ENCODE data around the gene DYRK2. TPM values are rescaled to one million over a fixed set of nuclear protein-coding genes. Genes with fewer than 3 reads are reported as not detected.

DYRK2 gene
- total RNA-seq, 1 donor from 2014 or later, result 53.7 TPM

- no peak for DNase-seq (ENCODE audit: low spot score in 2 of 2, unreplicated experiment in 2 of 2)
- TF ChIP-seq, protein P1, sequence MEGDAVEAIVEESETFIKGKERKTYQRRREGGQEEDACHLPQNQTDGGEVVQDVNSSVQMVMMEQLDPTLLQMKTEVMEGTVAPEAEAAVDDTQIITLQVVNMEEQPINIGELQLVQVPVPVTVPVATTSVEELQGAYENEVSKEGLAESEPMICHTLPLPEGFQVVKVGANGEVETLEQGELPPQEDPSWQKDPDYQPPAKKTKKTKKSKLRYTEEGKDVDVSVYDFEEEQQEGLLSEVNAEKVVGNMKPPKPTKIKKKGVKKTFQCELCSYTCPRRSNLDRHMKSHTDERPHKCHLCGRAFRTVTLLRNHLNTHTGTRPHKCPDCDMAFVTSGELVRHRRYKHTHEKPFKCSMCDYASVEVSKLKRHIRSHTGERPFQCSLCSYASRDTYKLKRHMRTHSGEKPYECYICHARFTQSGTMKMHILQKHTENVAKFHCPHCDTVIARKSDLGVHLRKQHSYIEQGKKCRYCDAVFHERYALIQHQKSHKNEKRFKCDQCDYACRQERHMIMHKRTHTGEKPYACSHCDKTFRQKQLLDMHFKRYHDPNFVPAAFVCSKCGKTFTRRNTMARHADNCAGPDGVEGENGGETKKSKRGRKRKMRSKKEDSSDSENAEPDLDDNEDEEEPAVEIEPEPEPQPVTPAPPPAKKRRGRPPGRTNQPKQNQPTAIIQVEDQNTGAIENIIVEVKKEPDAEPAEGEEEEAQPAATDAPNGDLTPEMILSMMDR (IDR thresholded peaks at IDR 0.05; ENCODE audit: unreplicated experiment), result no peak
- no peaks in the 10 kb centered on the region for H3K36me3 Mint-ChIP-seq
- no peaks in the 10 kb centered on the region for H3K9me3 Mint-ChIP-seq
- H3K4me1 Mint-ChIP-seq, result no peaks in the 10 kb centered on the region
- no peak overlapping the region for H3K27ac Mint-ChIP-seq
- H3K4me3 Mint-ChIP-seq, result no peak overlapping the region
- peaks cover 4% of the 10 kb centered on the region for H3K27me3 Mint-ChIP-seq (ENCODE audit: low read depth)
Observed at GRCh38 chr12:67697967-67698366, 49.4 kb downstream of the DYRK2 start.

DNA sequence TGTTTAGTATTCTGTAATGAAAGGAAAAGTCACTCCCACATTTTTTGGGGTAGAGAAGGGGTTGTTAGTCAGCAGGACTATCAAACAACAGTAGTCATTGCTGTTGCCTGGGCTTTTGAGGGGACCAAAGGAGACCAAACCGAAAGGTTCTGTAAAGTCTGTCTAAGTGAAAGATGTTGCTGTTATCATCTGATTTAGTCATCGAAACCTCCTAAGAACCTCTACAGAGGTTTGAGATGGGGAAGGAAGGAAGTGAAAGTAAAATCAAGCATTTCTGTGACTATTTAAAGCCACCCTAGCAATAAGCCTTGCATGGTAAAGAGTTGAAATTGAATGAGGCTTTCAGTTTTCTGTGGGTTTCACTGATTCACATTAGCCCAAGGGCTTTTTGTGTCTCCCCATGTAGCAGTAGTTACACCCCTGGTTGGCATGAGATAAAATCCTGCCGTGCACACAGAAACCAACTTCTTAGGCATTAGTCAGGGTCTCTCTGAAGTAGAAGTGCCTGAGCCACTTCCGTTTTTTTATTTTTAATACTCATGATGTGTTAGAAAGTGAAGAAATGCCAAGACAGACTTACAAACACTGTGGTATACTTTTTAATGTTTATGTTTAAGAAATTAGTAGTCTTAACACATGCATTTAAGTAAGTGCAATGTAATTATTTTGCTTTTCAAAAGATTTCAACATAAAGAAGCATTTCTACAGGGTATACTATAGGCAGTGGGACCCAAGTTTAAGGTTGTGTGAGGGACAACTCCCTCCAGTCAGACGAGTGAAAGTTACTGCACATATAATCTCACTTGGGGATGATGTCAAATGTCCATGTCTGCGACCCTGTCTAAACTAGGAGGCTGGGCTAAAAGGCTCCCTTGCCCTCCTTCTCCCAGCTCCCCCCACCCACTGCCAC is 50.4 kb downstream of the DYRK2 start:
- Mint-ChIP-seq H3K4me3 (no peak overlapping the region), H3K9me3 (no peaks in the 10 kb centered on the region), H3K27me3 (ENCODE audit: low read depth) (peaks cover 5% of the 10 kb centered on the region), H3K36me3 (no peaks in the 10 kb centered on the region), H3K4me1 (no peaks in the 10 kb centered on the region), H3K27ac (no peak overlapping the region)
- TF ChIP-seq, protein P1 (IDR thresholded peaks at IDR 0.05; ENCODE audit: unreplicated experiment), result no peak
- DNase-seq (ENCODE audit: low spot score in 2 of 2, unreplicated experiment in 2 of 2), result no peak

- no peaks in the 10 kb centered on the region for H3K9me3 Mint-ChIP-seq
- H3K4me1 Mint-ChIP-seq, result peaks cover 13% of the 10 kb centered on the region
Observed at GRCh38 chr12:67701121-67701520, 52.6 kb downstream of the DYRK2 start.

DNA sequence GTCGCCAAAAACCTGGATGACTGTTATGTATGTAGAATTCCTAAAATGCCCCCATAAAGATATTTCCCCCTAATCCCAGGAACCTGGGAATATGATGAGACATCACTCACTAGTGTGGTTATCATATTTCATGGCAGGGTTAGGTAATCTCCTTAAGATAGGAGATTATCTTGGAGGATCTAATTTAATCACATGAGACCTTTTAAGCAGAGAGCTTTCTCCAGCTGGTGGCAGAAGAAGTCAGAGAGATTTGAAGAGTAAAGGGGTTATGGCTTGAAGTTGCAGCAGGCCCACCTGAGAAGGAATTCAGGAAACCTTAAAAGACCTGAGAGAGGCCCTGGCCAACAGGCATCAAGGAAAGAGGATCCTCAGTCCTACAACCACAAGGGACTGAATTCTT is 53.6 kb downstream of the DYRK2 start:
- Mint-ChIP-seq H3K27ac (no peak overlapping the region), H3K27me3 (ENCODE audit: low read depth) (peaks cover 10% of the 10 kb centered on the region), H3K4me3 (no peak overlapping the region), H3K9me3 (no peaks in the 10 kb centered on the region), H3K4me1 (peaks cover 16% of the 10 kb centered on the region), H3K36me3 (no peaks in the 10 kb centered on the region)
- DNase-seq (ENCODE audit: low spot score in 2 of 2, unreplicated experiment in 2 of 2), result no peak
- TF ChIP-seq, protein P1 (IDR thresholded peaks at IDR 0.05; ENCODE audit: unreplicated experiment), result no peak

More at GRCh38 chr12:67701121-67701520, 52.6 kb downstream of the DYRK2 start:
- no peak overlapping the region for H3K27ac Mint-ChIP-seq
- H3K36me3 Mint-ChIP-seq, result no peaks in the 10 kb centered on the region
- TF ChIP-seq, protein P1 (IDR thresholded peaks at IDR 0.05; ENCODE audit: unreplicated experiment), result no peak
- H3K4me3 Mint-ChIP-seq, result no peak overlapping the region
- H3K27me3 Mint-ChIP-seq (ENCODE audit: low read depth), result peaks cover 10% of the 10 kb centered on the region
- no peak for DNase-seq (ENCODE audit: low spot score in 2 of 2, unreplicated experiment in 2 of 2)

GRCh38 chr12:67704071-67704470 is 55.5 kb downstream of the DYRK2 start:
- no peak overlapping the region for H3K27ac Mint-ChIP-seq
- DNase-seq (ENCODE audit: low spot score in 2 of 2, unreplicated experiment in 2 of 2), result no peak
- no peak overlapping the region for H3K4me3 Mint-ChIP-seq
- no peaks in the 10 kb centered on the region for H3K36me3 Mint-ChIP-seq
- TF ChIP-seq, protein P1 (IDR thresholded peaks at IDR 0.05; ENCODE audit: unreplicated experiment), result no peak
- peaks cover 10% of the 10 kb centered on the region for H3K27me3 Mint-ChIP-seq (ENCODE audit: low read depth)
- peaks cover 16% of the 10 kb centered on the region for H3K4me1 Mint-ChIP-seq
- no peaks in the 10 kb centered on the region for H3K9me3 Mint-ChIP-seq
